GM18502 (cell line): Measurements from ENCODE around the gene ASIC4.
A peak's percentile ranks its signal among the peaks of the same experiment; 100 is the strongest.

Experiments used
- ATAC-seq: cut with Tn5 transposase; IDR thresholded peaks from one replicate; pipeline ENCODE4 v1.9.1; 2021; ENCODE audit warnings: mild to moderate bottlenecking; ENCODE audit not compliant: unreplicated experiment, poor library complexity

ASIC4 gene

DNA sequence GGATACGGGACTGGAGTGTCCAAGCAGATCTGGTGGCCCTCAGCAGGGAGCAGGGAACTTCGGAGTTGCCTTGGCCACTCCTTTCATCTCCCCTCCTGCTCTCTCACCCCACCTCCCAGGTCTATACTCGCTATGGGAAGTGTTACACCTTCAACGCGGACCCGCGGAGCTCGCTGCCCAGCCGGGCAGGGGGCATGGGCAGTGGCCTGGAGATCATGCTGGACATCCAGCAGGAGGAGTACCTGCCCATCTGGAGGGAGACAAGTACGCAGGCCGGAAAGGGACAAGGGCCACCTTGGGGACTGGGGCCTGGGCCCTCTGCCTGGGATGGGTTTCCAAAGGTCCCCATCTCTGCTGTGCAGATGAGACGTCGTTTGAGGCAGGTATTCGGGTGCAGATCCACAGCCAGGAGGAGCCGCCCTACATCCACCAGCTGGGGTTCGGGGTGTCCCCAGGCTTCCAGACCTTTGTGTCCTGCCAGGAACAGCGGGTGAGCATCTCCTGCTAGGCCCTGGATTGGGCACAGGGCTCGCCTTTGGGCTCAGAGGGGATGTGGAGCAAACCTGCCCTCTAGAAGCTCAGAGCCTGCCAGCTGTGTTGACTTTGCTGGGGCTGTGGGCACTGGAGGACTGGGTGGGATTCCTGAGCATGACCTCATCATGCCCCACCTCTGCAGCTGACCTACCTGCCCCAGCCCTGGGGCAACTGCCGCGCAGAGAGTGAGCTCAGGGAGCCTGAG, 17.5 kb downstream of the ASIC4 start:
- no peak for ATAC-seq

DNA sequence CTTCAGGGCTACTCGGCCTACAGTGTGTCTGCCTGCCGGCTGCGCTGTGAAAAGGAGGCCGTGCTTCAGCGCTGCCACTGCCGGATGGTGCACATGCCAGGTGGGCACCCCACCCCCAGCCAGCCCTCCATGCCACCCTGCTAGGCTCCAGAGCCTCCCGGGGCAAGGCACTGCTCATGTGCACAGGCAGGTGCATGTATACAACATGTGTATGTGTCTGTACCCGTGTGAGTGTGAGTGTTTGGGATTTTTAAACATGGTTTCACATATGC, 18.0 kb downstream of the ASIC4 start:
- ATAC-seq = no peak

DNA sequence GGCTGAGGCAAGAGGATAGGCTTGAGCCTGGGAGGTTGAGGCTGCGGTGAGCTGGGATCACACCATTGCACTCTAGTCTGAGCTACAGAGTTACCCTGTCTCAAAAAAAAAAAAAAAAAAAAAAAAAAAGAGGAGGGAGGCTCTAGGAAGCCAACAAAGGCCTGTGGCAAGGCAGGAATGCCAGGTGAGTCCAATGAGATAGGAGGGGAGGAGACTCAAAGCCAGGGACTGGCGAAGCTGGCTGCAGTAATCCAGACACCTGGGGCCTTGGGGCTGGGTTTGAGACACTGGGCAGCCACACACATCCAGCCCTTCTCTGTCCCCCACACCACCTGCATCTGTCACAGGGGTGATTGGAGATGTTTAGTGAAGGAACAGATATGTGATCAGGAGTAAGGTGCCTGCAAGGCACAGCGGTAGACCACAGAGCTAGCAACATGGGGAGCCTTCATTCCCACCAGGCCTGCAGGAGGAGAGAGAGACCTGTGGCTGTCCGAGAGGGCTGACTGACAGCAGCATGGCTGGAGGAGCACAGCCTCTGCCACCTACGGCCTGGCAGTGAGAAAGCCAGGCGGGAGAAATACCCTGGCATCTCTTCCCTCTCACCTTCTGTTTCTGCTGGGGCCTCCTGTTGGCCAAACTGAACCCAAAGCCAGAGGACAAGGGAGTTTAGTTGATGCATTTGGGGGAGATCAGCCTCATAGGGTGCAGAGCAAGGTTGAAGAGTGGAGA, 19.8 kb downstream of the ASIC4 start:
- ATAC-seq = no peak

DNA sequence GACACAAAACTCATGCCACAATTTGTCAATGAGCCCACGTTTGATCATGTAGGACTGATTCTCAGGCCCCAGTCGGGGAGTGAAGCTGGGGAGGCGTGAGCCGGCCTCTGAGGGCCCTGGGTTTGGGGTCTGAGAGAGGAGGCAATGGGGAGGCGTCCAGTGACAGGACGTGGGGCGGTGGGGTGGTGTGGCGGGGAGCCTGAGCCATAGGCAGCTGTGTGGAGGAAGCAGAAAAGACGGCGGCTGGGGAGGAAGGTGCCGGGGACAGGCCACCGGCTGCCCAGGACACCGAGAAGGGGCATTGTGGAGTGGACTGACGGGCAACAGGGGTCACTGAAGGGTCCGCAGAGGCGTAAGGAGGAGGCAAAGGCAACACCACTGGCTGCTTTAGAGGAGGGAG, 22.1 kb downstream of the ASIC4 start:
- no peak for ATAC-seq

DNA sequence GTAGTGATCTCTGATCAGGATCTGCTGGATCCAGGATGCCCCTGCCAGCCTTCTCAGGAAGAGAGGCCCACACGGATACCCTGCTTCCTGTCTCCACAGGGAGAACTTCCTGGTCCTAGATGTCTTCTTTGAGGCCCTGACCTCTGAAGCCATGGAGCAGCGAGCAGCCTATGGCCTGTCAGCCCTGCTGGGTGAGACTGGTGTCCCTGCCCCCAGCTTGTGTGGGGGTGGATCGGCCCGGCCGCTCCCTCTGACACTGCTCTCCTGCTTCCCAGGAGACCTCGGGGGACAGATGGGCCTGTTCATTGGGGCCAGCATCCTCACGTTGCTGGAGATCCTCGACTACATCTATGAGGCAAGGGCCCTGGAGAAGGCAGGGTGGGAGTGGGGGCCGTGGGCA, 22.7 kb downstream of the ASIC4 start:
- ATAC-seq = no peak

DNA sequence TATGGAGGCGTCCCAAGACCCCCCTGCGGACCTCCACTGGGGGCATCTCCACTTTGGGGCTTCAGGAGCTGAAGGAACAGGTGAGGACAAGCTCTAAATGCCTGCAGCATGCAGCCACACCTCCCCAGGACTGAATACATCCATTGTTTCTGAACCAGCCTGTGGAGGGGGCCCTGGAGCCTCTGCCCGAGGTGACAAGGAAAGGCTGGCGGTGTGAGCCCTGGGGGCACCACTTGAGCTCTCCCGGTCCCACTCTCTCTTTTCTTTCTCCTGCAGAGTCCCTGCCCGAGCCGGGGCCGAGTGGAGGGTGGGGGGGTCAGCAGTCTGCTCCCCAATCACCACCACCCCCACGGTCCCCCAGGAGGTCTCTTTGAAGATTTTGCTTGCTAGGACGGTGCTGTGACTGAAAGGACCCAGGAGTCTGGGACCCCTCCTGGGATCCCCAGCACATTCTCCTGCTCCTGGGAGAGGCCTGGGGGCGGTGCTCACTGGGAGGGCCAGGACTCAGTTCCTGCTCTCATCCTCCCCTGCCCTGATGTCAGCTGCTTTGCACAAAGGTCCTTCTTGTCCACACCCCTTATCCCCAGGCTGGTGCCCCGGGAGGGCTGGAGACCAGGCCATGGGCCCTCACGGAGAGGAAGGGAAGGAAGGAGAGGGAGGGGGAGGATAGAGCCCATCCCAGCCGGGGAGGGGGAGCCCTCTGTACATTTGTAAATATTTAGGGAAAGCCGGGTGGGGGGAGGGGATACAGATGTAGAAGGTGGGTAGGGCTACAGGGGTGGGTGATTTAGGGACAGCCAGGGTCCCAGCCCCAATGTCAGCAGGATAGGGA, 23.6 kb downstream of the ASIC4 start:
- ATAC-seq = no peak

DNA sequence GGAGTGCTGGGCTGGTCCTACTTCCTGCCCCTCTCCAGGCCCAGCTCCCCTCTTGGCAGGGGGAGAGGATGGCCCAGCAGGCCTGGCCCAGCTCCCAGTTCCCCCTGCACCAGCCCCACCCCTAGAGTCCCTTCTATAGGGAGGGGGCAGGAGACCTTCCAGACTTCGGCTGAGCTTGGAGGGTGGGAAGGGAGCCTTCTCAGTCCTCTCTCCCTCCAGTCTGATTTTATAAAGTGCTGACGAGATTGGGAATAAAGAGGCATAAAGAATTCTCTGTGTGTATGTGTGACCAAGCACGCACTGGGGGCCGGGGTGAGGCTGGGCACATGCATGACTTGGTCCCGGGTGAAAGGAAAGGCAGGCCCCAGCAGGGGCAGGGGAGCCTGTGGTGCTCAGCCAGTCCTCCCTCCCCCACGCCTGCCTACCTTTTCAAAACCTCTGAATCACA, 24.2 kb downstream of the ASIC4 start:
- ATAC-seq = no peak

DNA sequence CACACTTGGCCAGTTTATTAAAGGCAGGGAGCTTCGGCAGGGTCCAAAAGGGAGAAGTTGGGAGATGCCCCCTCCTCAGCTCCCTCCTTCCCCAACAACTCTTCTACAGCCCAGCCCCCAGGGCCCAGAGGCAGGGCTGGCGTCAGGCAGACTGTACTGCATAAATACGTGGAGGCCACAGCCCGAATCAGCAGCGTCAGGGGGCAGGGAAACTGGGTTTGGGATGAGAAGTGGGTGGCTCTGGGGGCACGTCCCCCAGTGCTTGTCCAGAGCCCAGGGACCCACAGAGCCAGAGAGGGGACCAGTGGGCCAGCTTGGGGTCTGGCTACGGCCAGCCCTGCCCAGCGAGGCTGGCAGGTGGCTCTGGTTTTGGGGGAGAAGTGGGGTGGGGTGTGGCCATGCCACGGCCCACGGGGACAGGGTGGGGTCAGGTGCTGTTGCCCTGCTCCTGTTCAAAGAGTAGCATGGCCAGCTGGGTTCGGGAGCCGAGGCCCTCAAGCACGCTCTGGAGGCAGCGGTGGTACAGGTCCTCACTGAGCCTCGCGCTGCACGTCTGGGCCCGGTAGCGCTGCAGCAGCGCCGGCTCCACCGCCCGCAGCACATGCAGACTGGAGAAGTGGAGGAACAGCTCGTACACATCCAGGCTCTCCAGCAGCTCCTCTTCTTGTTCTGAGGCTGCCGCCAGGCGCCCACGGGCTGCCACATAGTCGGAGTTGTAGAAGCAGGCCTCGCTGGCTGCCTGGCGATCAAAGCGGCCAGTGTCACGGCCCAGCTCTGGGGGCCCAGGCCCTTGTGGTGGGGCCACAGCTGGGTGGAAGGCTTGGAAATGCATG, 24.9 kb downstream of the ASIC4 start:
- ATAC-seq = no peak

DNA sequence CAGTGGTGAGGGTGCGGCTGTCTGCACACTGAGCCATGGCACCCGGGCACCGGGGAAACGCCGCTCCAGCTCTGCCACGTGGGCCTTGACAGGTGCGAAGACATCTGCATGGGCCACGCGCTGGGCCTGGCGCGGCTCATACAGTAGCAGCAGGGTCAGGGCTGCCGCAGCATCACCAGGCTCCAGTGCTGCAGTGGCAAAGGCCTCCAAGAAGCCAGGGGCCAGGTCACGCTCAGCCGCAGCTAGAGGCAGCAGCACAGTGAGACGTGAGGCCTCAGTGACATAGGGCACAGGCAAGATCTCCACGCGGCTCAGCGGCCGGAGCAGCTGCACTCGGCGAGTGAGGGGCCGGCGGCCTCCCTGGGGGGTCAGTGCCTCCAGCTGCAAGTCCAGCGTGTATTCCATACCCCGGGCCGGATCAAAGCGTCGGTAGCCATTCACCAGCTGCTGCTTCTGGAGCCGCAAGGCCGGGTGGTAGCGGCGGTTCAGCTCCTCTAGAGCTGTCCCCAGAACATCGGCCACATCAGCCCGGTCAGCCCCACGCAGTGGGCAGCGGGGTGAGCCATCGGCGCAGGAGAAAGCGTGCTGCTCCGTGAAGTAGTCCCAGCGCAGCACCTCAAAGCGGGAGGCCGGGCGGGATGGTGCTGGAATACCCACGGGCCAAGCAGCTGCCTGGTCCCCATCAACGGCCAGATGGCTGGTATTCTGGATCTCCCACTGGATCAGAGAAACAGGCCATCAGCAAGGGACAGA, 25.8 kb downstream of the ASIC4 start:
- no peak for ATAC-seq

DNA sequence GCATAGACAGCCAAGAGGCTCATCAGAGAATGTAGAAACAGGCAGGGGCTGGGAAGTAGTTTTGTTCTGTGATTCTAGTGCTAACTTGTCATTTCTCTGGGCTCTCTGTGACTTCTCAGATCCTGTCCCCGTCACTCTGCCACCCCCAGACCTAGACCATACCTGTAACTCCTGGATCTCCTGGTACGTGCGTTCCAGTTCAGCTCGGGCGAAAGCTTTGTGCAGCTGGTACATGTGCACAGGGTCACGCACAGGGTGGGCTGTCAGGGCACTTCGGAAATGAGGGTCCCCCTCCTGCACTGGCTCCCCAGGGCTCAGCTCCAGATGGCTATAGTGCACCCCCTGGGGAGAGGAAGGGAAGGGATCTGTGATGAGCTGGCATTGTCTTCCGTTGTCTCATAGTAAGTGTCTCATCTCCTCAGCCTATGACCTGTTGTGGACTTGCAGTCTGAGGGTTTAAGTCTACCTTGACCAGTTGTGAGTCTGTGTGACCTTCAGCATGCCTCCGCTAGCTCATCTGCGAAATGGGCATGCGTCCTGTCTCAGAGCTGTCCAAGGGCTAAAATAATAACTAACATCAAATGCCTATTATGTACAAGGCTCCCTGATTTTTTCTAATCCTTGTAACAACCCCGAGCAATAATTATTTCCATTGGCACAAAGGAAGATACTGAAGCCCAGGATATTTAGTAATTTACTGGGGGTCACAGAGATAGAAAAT, 26.7 kb downstream of the ASIC4 start:
- no peak for ATAC-seq

DNA sequence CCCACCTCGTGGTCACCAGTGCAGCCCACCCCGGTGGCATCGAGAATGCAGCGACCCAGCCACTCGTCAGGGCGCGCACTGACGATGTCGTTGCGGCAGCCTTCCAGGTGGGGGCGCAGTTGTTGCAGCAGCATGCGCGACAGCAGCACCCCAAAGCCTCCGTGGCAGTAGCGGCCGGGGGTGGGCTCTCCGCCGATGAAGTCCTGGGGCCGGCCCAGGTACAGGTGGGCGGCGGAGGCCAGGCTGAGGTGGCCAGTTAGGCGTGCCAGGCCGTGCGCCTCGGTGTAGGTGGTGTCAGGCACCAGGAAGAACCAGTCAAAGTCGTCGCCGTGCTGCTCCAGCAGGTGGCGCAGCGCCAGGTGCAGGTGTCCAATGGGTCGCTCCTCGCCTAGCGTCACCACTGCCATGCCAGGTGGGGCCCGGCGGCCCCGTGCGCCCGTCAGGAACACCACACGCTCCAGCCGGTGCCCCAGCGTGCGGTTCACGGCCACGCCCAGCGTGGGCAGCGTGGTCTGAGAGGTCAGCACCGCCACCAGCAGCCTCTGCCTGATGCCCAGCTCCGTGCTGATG, 27.4 kb downstream of the ASIC4 start:
- ATAC-seq = peak; percentile 56

DNA sequence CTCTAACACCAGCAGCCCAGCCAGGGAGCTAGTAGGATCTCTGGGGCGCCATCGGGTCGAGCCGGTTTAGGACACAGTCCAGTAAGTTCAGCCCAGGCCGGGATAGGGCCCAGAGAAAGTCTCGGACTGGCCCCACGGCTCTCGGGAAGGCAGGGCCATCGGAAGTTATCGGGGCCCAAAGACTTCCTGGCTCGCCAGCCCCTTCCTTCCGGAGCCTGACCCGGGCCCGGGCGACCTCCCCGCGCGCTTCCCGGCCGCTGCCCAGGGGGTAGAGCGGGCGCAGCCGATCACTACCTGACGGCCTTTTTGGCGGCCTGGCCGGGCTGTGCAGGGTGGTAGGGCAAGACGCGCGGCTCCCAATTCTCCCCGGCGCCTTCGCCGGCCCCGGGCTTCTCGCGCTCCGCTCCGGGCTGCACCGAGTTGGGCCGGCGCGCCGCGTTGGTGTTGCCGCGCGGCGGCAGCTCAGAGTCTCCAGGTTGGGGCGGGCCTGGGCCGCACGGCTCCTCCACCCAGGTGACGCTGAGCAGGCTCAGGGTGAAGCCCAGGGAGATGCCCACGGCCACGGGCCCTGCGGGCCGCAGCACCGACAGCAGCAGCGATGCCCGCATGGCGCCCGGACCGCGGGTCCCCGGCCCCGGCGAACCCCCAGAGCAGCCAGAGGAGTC, 28.8 kb downstream of the ASIC4 start:
- ATAC-seq = peak; percentile 45

DNA sequence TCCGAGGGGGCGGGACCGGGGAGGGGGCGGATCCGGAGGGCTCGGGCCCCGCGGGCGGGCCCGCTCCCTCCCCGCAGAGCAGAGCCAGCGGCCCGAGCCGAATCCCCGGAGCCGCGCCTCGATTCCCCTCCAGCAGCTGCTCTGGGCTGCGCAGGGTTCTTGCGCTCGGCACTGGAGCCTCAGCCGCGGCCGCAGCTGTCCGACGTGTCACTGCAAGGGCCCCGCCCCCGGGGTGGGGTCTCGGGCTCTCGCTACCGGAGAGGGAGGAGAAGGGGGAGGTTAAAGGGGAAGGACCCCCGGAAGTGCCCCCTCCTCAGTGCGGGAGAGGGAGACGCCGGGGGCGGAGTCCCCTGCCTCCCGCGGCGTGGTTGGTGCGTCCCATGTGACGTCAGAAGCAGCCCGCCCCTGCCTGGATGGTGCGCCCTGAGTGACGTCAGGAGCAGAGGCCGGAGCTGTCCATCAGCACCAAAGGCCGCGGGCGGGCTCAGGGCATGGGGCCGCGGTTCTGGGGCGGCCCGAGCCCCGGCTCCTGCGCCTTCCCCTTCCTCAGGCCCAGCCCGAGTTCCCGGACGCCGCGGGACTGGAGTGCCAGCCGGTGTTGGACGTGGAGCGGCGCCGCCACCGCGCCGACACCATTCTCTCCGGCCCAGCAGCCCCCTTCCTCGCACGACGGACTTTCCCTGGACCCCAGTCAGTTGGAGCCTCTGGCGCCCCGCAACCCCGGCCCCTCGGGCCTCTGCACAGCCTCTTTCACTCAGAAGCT, 29.5 kb downstream of the ASIC4 start, which contains the start of the genes CHPF and TMEM198:
Gene CHPF, minus strand, starts transcription at position 214 of the 763 bp plus-strand sequence. CDS start 271 bp downstream, outside the sequence.
Gene TMEM198, plus strand, starts transcription at position 433 of the 763 bp plus-strand sequence. CDS start 700 bp downstream, outside the sequence.
- ATAC-seq = peak; percentile 79

DNA sequence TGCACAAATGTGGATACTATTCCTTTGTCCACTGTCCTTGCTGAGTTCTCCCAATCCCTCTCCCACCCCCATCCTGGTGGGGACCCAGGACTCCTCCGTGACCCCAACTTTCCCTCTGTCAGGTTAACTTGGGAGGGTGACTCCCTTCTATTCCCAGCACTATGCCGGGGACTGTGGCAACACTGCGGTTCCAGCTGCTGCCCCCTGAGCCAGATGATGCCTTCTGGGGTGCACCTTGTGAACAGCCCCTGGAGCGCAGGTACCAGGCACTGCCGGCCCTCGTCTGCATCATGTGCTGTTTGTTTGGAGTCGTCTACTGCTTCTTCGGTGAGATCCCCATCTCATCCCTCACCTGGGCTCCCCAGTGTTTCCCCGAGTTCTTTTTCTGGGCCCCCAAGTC, 30.3 kb downstream of the ASIC4 start:
- ATAC-seq = no peak

DNA sequence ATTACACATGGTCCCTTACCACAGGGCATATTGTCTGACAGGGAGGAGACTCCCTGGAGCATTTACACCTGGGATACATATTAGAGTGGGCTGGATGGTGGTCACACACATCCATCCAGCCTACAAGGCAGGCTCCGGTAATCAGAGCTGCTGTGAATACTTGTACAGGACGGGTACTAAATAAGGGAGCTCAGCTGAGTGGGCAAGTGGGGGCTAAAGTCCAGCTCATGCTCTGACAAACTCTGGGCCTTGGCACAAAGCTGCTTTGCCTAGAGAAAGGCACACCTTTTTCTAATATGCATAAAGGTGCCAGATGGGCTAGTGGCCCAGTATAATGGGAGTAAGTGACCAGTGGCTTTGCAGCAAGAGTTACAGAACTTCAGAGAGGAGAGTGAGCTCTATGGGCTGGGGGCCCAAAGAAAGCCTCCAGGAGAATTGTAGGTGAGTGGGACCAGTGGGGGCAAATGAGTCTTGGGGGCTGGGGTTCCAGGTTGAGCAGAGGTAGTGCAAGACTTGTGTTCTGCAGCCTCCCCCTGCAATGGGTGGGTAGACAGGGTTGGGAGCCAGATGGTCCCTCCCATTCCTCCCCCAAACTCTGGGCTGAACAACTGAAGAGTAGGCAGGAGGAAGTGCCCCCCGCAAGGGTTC, 31.1 kb downstream of the ASIC4 start:
- no peak for ATAC-seq

DNA sequence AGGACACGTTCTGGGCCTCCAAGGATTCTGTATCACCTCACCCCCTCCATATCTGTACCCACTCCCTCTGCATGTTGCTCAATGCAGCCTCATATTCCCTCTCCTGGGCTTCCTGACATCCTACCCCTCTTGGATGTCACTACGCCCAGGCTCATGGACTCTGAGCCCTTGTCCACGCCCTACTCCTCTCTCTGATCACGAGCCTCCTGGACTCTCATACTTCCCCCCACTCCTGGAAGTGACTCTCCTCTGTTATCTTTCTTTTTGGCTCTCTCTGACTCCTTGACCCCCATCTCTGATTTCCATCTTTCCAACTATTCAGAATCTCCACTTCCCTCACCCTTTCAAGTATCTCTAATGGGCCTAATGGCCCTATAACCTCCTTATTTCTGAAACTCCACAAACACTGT, 31.7 kb downstream of the ASIC4 start:
- no peak for ATAC-seq

DNA sequence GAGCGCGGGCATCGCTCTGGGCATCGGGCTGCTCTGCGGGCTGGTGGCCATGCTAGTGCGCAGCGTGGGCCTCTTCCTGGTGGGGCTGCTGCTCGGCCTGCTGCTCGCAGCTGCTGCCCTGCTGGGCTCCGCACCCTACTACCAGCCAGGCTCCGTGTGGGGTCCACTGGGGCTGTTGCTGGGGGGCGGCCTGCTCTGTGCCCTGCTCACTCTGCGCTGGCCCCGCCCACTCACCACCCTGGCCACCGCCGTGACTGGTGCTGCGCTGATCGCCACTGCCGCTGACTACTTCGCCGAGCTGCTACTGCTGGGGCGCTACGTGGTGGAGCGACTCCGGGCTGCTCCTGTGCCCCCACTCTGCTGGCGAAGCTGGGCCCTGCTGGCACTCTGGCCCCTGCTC, 33.3 kb downstream of the ASIC4 start:
- ATAC-seq = no peak
